Right forelimb (tissue), 1 donor: Measurements from ENCODE around the gene C2orf81.

Source experiments
- DNase-seq: peaks from one replicate; pipeline ENCODE4 v3.0.0-alpha.2; 2018

C2orf81 gene

GRCh38 chr2:74387346-74387745 is 34.1 kb downstream of the C2orf81 start:
- DNase-seq = no peak

- DNase-seq = no peak
These were observed 36.0 kb downstream of the C2orf81 start for GRCh38 chr2:74385396-74385795.

GRCh38 chr2:74384051-74384450 is 37.4 kb downstream of the C2orf81 start:
- no peak for DNase-seq

- DNase-seq = no peak
These were observed 38.2 kb downstream of the C2orf81 start for GRCh38 chr2:74383254-74383653.

- no peak for DNase-seq
These were observed 39.7 kb downstream of the C2orf81 start for GRCh38 chr2:74381751-74382150.

GRCh38 chr2:74379851-74380789 is 41.3 kb downstream of the C2orf81 start, which contains the start of gene DCTN1:
Gene DCTN1 (minus strand): TSS chr2:74380311. CDS start chr2:74380037, 274 bp downstream.
- DNase-seq = no peak

- no peak for DNase-seq
These were observed 43.4 kb downstream of the C2orf81 start for GRCh38 chr2:74378007-74378406.

- no peak for DNase-seq
These were observed 45.6 kb downstream of the C2orf81 start for GRCh38 chr2:74375838-74376237.

GRCh38 chr2:74374509-74375205 is 46.8 kb downstream of the C2orf81 start:
- peak; percentile 69 for DNase-seq

GRCh38 chr2:74373985-74374384 is 47.4 kb downstream of the C2orf81 start:
- no peak for DNase-seq

GRCh38 chr2:74373221-74373676 is 48.2 kb downstream of the C2orf81 start:
- DNase-seq = no peak

GRCh38 chr2:74372674-74373073 is 48.7 kb downstream of the C2orf81 start:
- DNase-seq = no peak

GRCh38 chr2:74371421-74371820 is 50.0 kb downstream of the C2orf81 start:
- DNase-seq = no peak

- DNase-seq = peak; percentile 27
These were observed 51.4 kb downstream of the C2orf81 start for GRCh38 chr2:74369976-74370375.

GRCh38 chr2:74368499-74368898 is 52.9 kb downstream of the C2orf81 start:
- no peak for DNase-seq

GRCh38 chr2:74367789-74368188 is 53.6 kb downstream of the C2orf81 start:
- DNase-seq = no peak

GRCh38 chr2:74366036-74366435 is 55.4 kb downstream of the C2orf81 start:
- DNase-seq = no peak

- peak; percentile 11 for DNase-seq
These were observed 56.6 kb downstream of the C2orf81 start for GRCh38 chr2:74364533-74365505.
